GM12878 (cell line): ENCODE data around the gene BICRA. TPM values are rescaled to one million over a fixed set of nuclear protein-coding genes. Genes with fewer than 3 reads are reported as not detected.

Experiments
- ATAC-seq: fragments of 200-7000 bp; cut with Tn5 transposase; 3 replicates; pipeline ENCODE4 v1.9.1; 2020; ENCODE audit warnings: mild to moderate bottlenecking, moderate library complexity
- BruUV-seq: library from RNA; stranded (reverse); fragments of 400-500 nt; replicated peaks from 2 replicates; lab custom pipeline; 2021; lab: Mats Ljungman, UMichigan
- CTCF ChIA-PET: fragments of 300-600 bp; sonication (Branson Sonifier 250); formaldehyde crosslinking; extraction: SDS; loops from one replicate; lab custom pipeline; 2021; ENCODE audit warnings: inconsistent platforms; lab: Yijun Ruan, JAX
- POLR2A ChIA-PET: fragments of 350-600 bp; formaldehyde crosslinking; extraction: SDS; loops from one replicate; lab custom pipeline; 2021; ENCODE audit warnings: inconsistent platforms; lab: Charles Lee
- RAD21 ChIA-PET: fragments of 300-600 bp; sonication (Branson Sonifier 250); formaldehyde crosslinking; loops from one replicate; lab custom pipeline; 2023; ENCODE audit warnings: antibody characterized with exemption; ENCODE audit not compliant: unreplicated experiment; lab: Charles Lee
- SMC1A ChIA-PET: fragments of 300-600 bp; sonication (Branson Sonifier 250); formaldehyde crosslinking; loops from one replicate; lab custom pipeline; 2023; ENCODE audit not compliant: unreplicated experiment, uncharacterized antibody; lab: Charles Lee
- DNase-seq: peaks from one replicate; pipeline ENCODE4 v3.0.0-alpha.2; 2011; ENCODE audit warnings: low read depth, low spot score
- FAIRE-seq: peaks from 3 replicates; lab custom pipeline; 2011; peaks lifted over from hg19 to GRCh38; lab: Jason Lieb, UNC
- H2AFZ ChIP-seq: 2 replicates; pipeline ENCODE4 v1.6.0; 2011; ENCODE audit warnings: low read depth, low read length, control low read depth; ENCODE audit not compliant: control insufficient read depth
- H3K27ac ChIP-seq: 2 replicates; pipeline ENCODE4 v1.5.1; 2011; ENCODE audit warnings: control low read depth; ENCODE audit not compliant: control insufficient read depth, insufficient read depth
- H3K27me3 ChIP-seq, 2 experiments: replicated peaks in 1 of 2; 2 replicates each; pipeline versions ENCODE4 v1.6.0 to v1.6.1; 2011; ENCODE audit warnings: low read length in 1 of 2; ENCODE audit not compliant: control insufficient read depth in 2 of 2, insufficient read depth in 2 of 2
- H3K36me3 ChIP-seq, 2 experiments: 2 replicates each; pipeline ENCODE4 v1.5.1; 2011; ENCODE audit warnings: low read length in 1 of 2; ENCODE audit not compliant: control insufficient read depth in 2 of 2, insufficient read depth in 2 of 2
- H3K4me1 ChIP-seq: 2 replicates; pipeline ENCODE4 v1.6.1; 2011; ENCODE audit warnings: mild to moderate bottlenecking, low read length, moderate library complexity, mixed read lengths; ENCODE audit not compliant: control insufficient read depth, insufficient read depth
- H3K4me2 ChIP-seq: 2 replicates; pipeline ENCODE4 v1.6.0; 2011; ENCODE audit warnings: control low read depth; ENCODE audit not compliant: control insufficient read depth, insufficient read depth
- H3K4me3 ChIP-seq: fragments of 200-600 bp; sonication (generic); 2 replicates; pipeline ENCODE4 v1.5.1; 2016
- H3K79me2 ChIP-seq: 2 replicates; pipeline ENCODE4 v1.6.0; 2011; ENCODE audit warnings: low read length; ENCODE audit not compliant: control insufficient read depth, insufficient read depth
- H3K9ac ChIP-seq: 2 replicates; pipeline ENCODE4 v1.8.0; 2011; ENCODE audit warnings: low read length, control low read depth, mixed read lengths; ENCODE audit not compliant: control insufficient read depth, insufficient read depth
- H3K9me3 ChIP-seq: replicated peaks from 3 replicates; pipeline ENCODE4 v1.5.1; 2011; ENCODE audit warnings: mild to moderate bottlenecking, low read length; ENCODE audit not compliant: control insufficient read depth, insufficient read depth
- H4K20me1 ChIP-seq: 2 replicates; pipeline ENCODE4 v1.6.0; 2011; ENCODE audit not compliant: control insufficient read depth, insufficient read depth
- ASH2L ChIP-seq: fragments of 300-600, 200-600 bp; sonication (generic); IDR thresholded peaks from 2 replicates; pipeline ENCODE4 v1.6.1; 2017; ENCODE audit warnings: low read depth, mild to moderate bottlenecking, borderline replicate concordance
- HDAC6 ChIP-seq: fragments of 200-600 bp; sonication (generic); IDR thresholded peaks from one replicate; pipeline ENCODE4 v1.8.0; 2017; ENCODE audit warnings: antibody characterized with exemption; ENCODE audit not compliant: unreplicated experiment
- NFIC ChIP-seq: IDR thresholded peaks from 2 replicates; pipeline ENCODE4 v1.6.1; 2012; ENCODE audit warnings: low read depth, mild to moderate bottlenecking, inconsistent platforms, low read length, moderate library complexity
- NFXL1 ChIP-seq: fragments of 450-650 bp; IDR thresholded peaks from 2 replicates; pipeline ENCODE4 v1.6.1; 2017; ENCODE audit warnings: antibody characterized with exemption, mild to moderate bottlenecking, borderline replicate concordance
- NR2C2 ChIP-seq: IDR thresholded peaks from 2 replicates; pipeline ENCODE4 v1.6.1; 2011; ENCODE audit warnings: borderline replicate concordance, low read depth; ENCODE audit not compliant: control insufficient read depth, insufficient read length
- RAD51 ChIP-seq: fragments of 450-650 bp; IDR thresholded peaks from 2 replicates; pipeline ENCODE4 v1.6.1; 2016; ENCODE audit warnings: moderate library complexity, mild to moderate bottlenecking, inconsistent platforms
- RUNX3 ChIP-seq: IDR thresholded peaks from 2 replicates; pipeline ENCODE4 v1.6.1; 2012; ENCODE audit warnings: low read length, inconsistent platforms
- SIN3A ChIP-seq: IDR thresholded peaks from 2 replicates; pipeline ENCODE4 v1.6.1; 2012; ENCODE audit warnings: low read depth, low read length, improper control_type of control experiment
- YBX1 ChIP-seq: fragments of 450-650 bp; IDR thresholded peaks from 2 replicates; pipeline ENCODE4 v1.6.1; 2016; ENCODE audit warnings: antibody characterized with exemption
- ZNF207 ChIP-seq: fragments of 450-650 bp; IDR thresholded peaks from 2 replicates; pipeline ENCODE4 v1.6.1; 2014; ENCODE audit warnings: antibody characterized with exemption, mild to moderate bottlenecking, borderline replicate concordance
- WGBS: methylation state at CpG from one replicate; pipeline ENCODE4 v1.1.6; 2016; ENCODE audit warnings: low lambda C conversion rate; ENCODE audit not compliant: insufficient replicate concordance, insufficient coverage; ENCODE audit errors: missing lambda C conversion rate; 5-methylcytosine and 5-hydroxymethylcytosine counted together
- in situ Hi-C: fragments of 300-500 bp; cut with MboI; formaldehyde crosslinking; loops from 9 replicates; pipeline ENCODE4 v1.14.3; 2018; ENCODE audit warnings: mixed read lengths
- intact Hi-C: fragments of 100-400 bp; cut with micrococcal nuclease; formaldehyde crosslinking; loops from one replicate; pipeline ENCODE4 v1.14.2; 2022; ENCODE audit not compliant: unreplicated experiment
- polyA plus RNA-seq, 11 experiments: library from polyadenylated mRNA; depleted of rRNA in 4 of 11; unstranded in 6 of 11; stranded (reverse) in 5 of 11; fragments of >200 nt; fragmentation: Nextera tagmentation in 4 of 11; fragmentation: Illumina TruSeq in 1 of 11; extraction: Ambion mirVana in 4 of 11; extraction: Trizol in 1 of 11; gene quantifications; 1 replicate in 1 of 11; 2 replicates in 10 of 11; pipeline versions ENCODE4 v1.2.1 to v1.2.3, GENCODE V29; 2011 to 2016; ENCODE audit warnings: inconsistent platforms in 2 of 11, missing spikeins in 2 of 11, low read depth in 1 of 11
- total RNA-seq, 4 experiments: library from RNA; depleted of rRNA in 3 of 4; stranded (reverse); fragments of >200 nt in 3 of 4; fragmentation: Illumina TruSeq in 1 of 4; extraction: Trizol in 1 of 4; gene quantifications; 2 replicates each; pipeline versions ENCODE4 v1.2.1 to v1.2.3, GENCODE V29; 2013 to 2021
- TF ChIP-seq, protein P1 (sequence below): fragments of 450-650 bp; IDR thresholded peaks from 2 replicates; pipeline ENCODE4 v1.6.1; 2017; ENCODE audit warnings: mild to moderate bottlenecking, low read depth, inconsistent platforms; ENCODE audit not compliant: poor library complexity, severe bottlenecking
- TF ChIP-seq, protein P2 (sequence below): fragments of 450-650 bp; IDR thresholded peaks from 2 replicates; pipeline ENCODE4 v1.6.1; 2017; ENCODE audit warnings: antibody characterized with exemption, mild to moderate bottlenecking, moderate library complexity
- TF ChIP-seq, protein P3 (sequence below): IDR thresholded peaks from 2 replicates; pipeline ENCODE4 v1.6.1; 2012; ENCODE audit warnings: low read depth, low read length, improper control_type of control experiment

The BICRA gene
- total and polyA plus RNA-seq, 10 of the 15 experiments (the other 5 are each of a cell fraction or from before 2014, with no cell fraction given), result 0.11 to 15.3 (median 1.3) TPM

DNA sequence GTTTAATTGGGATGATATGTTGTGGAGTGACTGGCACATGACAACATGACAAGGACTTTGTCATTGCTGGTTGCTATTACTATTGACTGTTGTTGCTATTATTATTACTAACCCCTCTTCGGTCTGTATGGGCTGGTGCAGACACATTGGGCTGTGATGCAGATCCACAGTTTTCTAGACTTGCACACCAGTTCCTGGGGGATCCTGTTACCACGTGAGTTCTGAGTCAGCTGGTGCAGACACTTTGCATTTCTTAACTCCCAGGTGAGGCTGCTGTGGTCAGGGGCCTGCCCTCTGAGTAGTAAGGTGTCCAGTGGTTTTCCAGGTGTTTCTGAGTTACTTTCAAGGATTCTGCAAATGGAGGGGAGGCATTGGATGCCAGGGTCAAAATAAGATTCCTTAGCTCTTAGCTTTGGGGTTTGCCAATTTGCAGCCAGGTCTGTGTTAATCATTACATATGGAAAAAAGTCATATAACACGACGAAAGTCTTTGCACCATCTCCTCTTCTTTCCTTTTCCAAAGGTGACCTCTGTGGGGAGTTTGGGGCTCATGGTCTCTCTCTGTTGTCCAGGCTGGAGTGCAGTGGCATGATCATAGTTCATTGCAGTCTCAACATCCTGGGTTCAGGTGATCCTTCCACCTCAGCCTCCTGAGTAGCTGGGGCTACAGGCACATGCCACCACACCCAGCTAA is 19.3 kb downstream of the BICRA start:
- Histone ChIP-seq H3K4me2 (no peak overlapping the region), H3K4me1 (0 out of 2 replicates have a peak, but pooled peaks cover 3% of the 10 kb centered on the region), H3K36me3 (no peaks in the 10 kb centered on the region; a peak in 2 of 4 replicates), H3K27me3 (no peaks in the 10 kb centered on the region), H3K79me2 (peaks cover 11% of the 10 kb centered on the region), H3K4me3 (no peak overlapping the region), H4K20me1 (0 out of 2 replicates have a peak, but pooled peaks cover 2% of the 10 kb centered on the region), H3K9me3 (no peaks in the 10 kb centered on the region), H3K27ac (no peak overlapping the region), H2AFZ (no peak overlapping the region), H3K9ac (no peak overlapping the region)
- 0 out of 2 replicates have a peak, but pooled peaks have one; percentile 32 for TF ChIP-seq RAD51
- no peak for TF ChIP-seq ZNF207
- TF ChIP-seq NFIC, result no peak
- TF ChIP-seq NR2C2, result no peak
- TF ChIP-seq HDAC6, result no peak
- TF ChIP-seq, protein P1, sequence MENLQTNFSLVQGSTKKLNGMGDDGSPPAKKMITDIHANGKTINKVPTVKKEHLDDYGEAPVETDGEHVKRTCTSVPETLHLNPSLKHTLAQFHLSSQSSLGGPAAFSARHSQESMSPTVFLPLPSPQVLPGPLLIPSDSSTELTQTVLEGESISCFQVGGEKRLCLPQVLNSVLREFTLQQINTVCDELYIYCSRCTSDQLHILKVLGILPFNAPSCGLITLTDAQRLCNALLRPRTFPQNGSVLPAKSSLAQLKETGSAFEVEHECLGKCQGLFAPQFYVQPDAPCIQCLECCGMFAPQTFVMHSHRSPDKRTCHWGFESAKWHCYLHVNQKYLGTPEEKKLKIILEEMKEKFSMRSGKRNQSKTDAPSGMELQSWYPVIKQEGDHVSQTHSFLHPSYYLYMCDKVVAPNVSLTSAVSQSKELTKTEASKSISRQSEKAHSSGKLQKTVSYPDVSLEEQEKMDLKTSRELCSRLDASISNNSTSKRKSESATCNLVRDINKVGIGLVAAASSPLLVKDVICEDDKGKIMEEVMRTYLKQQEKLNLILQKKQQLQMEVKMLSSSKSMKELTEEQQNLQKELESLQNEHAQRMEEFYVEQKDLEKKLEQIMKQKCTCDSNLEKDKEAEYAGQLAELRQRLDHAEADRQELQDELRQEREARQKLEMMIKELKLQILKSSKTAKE, result no peak
- no peak for TF ChIP-seq NFXL1
- no peak for TF ChIP-seq YBX1
- no peak for TF ChIP-seq ASH2L
- TF ChIP-seq, protein P2, sequence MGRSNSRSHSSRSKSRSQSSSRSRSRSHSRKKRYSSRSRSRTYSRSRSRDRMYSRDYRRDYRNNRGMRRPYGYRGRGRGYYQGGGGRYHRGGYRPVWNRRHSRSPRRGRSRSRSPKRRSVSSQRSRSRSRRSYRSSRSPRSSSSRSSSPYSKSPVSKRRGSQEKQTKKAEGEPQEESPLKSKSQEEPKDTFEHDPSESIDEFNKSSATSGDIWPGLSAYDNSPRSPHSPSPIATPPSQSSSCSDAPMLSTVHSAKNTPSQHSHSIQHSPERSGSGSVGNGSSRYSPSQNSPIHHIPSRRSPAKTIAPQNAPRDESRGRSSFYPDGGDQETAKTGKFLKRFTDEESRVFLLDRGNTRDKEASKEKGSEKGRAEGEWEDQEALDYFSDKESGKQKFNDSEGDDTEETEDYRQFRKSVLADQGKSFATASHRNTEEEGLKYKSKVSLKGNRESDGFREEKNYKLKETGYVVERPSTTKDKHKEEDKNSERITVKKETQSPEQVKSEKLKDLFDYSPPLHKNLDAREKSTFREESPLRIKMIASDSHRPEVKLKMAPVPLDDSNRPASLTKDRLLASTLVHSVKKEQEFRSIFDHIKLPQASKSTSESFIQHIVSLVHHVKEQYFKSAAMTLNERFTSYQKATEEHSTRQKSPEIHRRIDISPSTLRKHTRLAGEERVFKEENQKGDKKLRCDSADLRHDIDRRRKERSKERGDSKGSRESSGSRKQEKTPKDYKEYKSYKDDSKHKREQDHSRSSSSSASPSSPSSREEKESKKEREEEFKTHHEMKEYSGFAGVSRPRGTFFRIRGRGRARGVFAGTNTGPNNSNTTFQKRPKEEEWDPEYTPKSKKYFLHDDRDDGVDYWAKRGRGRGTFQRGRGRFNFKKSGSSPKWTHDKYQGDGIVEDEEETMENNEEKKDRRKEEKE, result no peak
- TF ChIP-seq, protein P3, sequence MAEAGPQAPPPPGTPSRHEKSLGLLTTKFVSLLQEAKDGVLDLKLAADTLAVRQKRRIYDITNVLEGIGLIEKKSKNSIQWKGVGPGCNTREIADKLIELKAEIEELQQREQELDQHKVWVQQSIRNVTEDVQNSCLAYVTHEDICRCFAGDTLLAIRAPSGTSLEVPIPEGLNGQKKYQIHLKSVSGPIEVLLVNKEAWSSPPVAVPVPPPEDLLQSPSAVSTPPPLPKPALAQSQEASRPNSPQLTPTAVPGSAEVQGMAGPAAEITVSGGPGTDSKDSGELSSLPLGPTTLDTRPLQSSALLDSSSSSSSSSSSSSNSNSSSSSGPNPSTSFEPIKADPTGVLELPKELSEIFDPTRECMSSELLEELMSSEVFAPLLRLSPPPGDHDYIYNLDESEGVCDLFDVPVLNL, result no peak
- no peak for TF ChIP-seq SIN3A
- TF ChIP-seq RUNX3, result 0 out of 2 replicates have a peak, but pooled peaks have one; percentile 8
- no peak for ATAC-seq
- POLR2A ChIA-PET, result no interaction called here
- in situ Hi-C loops, result no loop called here
- SMC1A ChIA-PET, result no interaction called here
- intact Hi-C loops, result no loop called here
- DNase-seq, result no peak
- 54% methylated on average over 4 of the region's 4 CpGs for WGBS
- peak; percentile 80 for FAIRE-seq
- RAD21 ChIA-PET, result no interaction called here
- BruUV-seq, result no TSS peak
- CTCF ChIA-PET, result no interaction called here
